ENCODE measurements around the gene BAIAP2L2.

Gene BAIAP2L2

DNA sequence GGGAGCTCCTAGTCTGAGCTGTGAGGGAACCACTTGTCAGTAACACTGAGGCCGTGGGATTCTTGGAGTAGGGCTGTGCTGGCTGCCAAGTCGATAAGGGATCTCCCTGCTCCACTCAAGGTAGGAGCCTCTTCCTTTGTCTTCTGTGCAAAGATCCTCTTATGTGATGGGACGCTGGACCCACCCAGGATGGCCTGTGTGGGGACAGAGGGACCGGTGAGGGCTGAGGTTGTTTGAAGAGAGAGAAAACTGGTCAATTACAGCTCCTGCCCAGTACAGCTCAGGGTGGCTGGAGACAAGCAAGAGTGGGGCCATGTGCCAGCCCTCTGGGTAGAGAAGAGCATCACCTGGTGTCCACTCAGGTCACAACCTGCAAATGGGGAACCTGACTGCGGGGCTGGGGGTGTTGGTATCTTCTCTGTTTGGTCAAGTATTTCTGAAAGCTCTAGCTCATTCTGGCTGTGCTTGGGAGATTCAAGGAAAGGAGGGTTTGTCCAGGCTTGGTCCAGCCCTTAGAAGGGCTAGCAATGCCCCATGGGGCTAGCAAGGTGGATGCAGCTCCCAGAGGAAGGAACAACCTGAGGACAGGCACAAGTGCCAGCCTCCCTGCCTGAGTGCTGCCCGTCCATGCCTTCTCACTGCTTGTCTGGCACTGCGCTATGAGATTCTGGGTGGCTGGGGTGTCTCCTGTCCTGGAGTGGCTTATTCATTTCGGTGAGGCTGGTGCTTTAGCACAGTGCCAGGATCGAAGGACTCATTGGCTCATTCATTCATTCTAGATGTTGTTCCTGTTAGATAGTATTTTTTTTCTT is 27.6 kb upstream of the BAIAP2L2 start:
- Histone ChIP-seq H3K4me3 (ENCODE audit: low read length) (no peak overlapping the region), H3K9ac (ENCODE audit: low read length) (no peak overlapping the region), H3K4me1 (ENCODE audit: control insufficient read depth, insufficient read depth, low read length) (no peaks in the 10 kb centered on the region), H3K27me3 (ENCODE audit: control insufficient read depth, insufficient read depth, low read length) (no peaks in the 10 kb centered on the region), H3K36me3 (ENCODE audit: control insufficient read depth, insufficient read depth, low read length) (peaks cover 1% of the 10 kb centered on the region), H3K27ac (ENCODE audit: low read depth, low read length) (no peak overlapping the region)

DNA sequence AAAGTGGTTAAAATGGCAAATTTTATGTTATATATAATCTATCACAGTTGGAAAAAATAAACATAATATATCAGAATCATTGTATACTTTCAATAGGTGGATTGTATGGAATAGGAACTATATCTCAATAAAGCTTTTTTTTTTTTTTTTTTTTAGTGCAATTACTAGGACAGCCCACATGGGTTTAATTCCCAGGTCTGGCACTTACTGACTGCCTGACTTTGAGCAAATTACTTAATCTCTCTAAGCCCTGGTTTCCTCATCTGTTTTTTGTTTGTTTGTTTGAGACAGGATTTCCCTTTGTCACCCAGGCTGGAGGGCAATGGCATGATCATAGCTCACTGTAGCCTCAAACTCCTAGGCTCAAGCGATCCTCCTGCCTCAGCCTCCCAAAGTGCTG is 26.1 kb upstream of the BAIAP2L2 start:
- H3K9ac ChIP-seq (ENCODE audit: low read length), result no peak overlapping the region
- no peaks in the 10 kb centered on the region for H3K4me1 ChIP-seq (ENCODE audit: control insufficient read depth, insufficient read depth, low read length)
- no peak overlapping the region for H3K27ac ChIP-seq (ENCODE audit: low read depth, low read length)
- H3K27me3 ChIP-seq (ENCODE audit: control insufficient read depth, insufficient read depth, low read length), result no peaks in the 10 kb centered on the region
- no peak overlapping the region for H3K4me3 ChIP-seq (ENCODE audit: low read length)
- peaks cover 5% of the 10 kb centered on the region for H3K36me3 ChIP-seq (ENCODE audit: control insufficient read depth, insufficient read depth, low read length)

DNA sequence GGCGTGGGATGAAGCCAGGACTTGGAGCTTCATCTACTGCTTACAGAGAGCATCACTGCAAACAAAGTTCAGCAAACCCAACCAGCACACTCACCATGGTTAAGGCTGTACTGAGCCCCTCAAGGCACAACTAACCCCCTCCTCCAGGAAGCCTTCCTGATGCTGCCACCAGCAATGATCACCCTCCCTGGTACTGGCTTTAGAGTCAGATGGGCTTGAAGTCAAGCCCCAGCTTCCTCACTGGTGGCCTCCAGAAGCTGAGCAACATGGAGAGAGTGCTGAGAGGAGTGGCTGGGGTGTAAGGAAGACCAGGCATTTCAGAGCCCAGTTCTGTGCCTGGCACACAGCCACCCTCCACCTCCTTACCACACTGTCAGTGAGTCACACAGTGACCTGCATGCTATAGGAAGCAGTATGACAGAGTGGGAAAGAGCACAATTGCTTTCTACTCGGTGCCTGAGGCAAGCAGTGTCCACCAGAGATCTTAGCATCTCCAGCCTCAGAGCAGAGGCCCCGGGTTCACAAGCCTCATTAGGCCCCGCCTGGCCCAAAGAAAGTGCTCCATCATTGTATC is 24.7 kb upstream of the BAIAP2L2 start:
- H3K27ac ChIP-seq (ENCODE audit: low read depth, low read length), result no peak overlapping the region
- H3K4me3 ChIP-seq (ENCODE audit: low read length), result no peak overlapping the region
- no peaks in the 10 kb centered on the region for H3K27me3 ChIP-seq (ENCODE audit: control insufficient read depth, insufficient read depth, low read length)
- no peaks in the 10 kb centered on the region for H3K4me1 ChIP-seq (ENCODE audit: control insufficient read depth, insufficient read depth, low read length)
- no peak overlapping the region for H3K9ac ChIP-seq (ENCODE audit: low read length)
- H3K36me3 ChIP-seq (ENCODE audit: control insufficient read depth, insufficient read depth, low read length), result peaks cover 5% of the 10 kb centered on the region

DNA sequence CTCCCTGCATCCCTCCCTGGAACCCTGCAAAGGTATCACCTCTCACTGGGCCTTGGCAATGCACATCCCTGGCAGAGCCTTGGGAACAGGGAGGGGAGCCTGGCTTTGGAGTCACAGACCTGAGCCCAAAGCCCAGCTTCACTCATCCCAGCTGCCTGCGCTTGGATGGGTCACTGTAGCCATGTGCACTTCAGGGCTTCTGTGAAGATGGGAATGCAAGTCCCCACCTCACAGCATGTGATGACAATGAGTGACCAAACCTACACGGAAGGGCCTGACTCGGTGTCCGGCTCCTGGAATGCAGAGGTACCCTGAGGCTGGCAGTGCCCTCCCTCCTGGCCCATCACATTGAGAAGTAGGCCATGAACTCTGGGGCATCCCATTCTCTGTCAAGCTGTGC is 22.8 kb upstream of the BAIAP2L2 start:
- no peaks in the 10 kb centered on the region for H3K27me3 ChIP-seq (ENCODE audit: control insufficient read depth, insufficient read depth, low read length)
- H3K36me3 ChIP-seq (ENCODE audit: control insufficient read depth, insufficient read depth, low read length), result peaks cover 5% of the 10 kb centered on the region

DNA sequence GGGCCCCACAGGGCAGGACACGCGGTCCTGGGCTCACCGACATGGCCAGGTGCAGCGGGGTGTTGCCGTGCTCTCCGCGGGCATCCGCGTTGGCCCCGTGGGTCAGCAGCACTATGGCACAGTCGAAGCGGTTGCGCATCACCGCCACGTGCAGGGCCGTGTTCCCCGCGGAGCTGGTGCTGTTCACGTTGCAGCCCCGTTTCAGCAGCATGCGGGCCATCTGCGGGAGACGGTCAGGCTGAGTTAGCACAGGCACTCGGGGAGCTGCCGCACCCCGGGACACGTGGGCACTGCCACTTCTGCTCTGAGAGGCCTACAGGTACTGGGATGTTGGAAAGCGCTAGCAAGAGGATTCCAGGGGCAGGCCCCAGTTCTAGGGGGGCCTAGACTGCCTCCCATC is 22.3 kb upstream of the BAIAP2L2 start:
- no peak overlapping the region for H3K9ac ChIP-seq (ENCODE audit: low read length)
- H3K27ac ChIP-seq (ENCODE audit: low read depth, low read length), result no peak overlapping the region
- H3K36me3 ChIP-seq (ENCODE audit: control insufficient read depth, insufficient read depth, low read length), result peaks cover 5% of the 10 kb centered on the region
- H3K4me1 ChIP-seq (ENCODE audit: control insufficient read depth, insufficient read depth, low read length), result no peaks in the 10 kb centered on the region
- H3K27me3 ChIP-seq (ENCODE audit: control insufficient read depth, insufficient read depth, low read length), result no peaks in the 10 kb centered on the region
- no peak overlapping the region for H3K4me3 ChIP-seq (ENCODE audit: low read length)

More for the DNA sequence above, 22.8 kb upstream of the BAIAP2L2 start:
- no peak overlapping the region for H3K4me3 ChIP-seq (ENCODE audit: low read length)
- H3K27ac ChIP-seq (ENCODE audit: low read depth, low read length), result no peak overlapping the region
- H3K4me1 ChIP-seq (ENCODE audit: control insufficient read depth, insufficient read depth, low read length), result no peaks in the 10 kb centered on the region
- no peak overlapping the region for H3K9ac ChIP-seq (ENCODE audit: low read length)

DNA sequence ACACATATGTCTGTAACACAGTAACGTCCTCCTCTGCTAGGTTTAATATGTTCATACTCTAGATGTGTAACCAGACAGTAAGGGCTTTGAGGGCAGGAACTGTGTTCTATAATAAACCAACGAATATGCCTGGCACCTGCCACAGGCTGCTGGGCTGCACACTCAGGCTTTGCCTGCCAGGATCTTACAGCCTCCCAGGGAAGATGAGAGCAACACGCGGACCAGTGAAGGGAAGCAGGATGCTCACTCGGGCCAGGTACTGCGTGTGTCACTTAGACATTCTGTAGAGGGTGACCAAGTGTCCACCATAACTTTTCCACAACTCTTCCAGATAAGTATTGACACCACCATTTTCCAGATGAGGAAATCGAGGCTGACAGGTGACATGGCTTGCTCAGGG is 21.7 kb upstream of the BAIAP2L2 start:
- peaks cover 5% of the 10 kb centered on the region for H3K36me3 ChIP-seq (ENCODE audit: control insufficient read depth, insufficient read depth, low read length)
- no peak overlapping the region for H3K4me3 ChIP-seq (ENCODE audit: low read length)
- no peaks in the 10 kb centered on the region for H3K27me3 ChIP-seq (ENCODE audit: control insufficient read depth, insufficient read depth, low read length)
- no peak overlapping the region for H3K9ac ChIP-seq (ENCODE audit: low read length)
- H3K27ac ChIP-seq (ENCODE audit: low read depth, low read length), result no peak overlapping the region
- no peaks in the 10 kb centered on the region for H3K4me1 ChIP-seq (ENCODE audit: control insufficient read depth, insufficient read depth, low read length)

DNA sequence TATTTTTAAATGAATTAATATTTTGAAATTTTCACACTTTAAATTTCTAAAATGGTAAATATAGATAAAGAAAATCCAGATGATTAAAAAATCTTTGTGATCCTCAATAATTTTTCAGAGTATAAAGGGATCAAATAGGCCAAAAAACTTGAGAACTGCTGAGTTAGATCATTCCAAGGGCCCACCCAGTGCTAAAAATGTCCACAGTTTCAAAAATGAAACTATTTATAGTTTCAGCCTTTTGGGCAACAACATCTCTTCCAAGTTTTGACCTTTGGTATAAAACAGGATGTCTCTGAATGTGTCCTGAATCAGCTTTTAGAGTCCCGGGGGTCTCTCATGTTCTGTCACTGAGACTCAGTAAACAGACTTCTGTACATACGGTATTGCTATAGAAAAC is 20.9 kb upstream of the BAIAP2L2 start:
- Histone ChIP-seq H3K4me3 (ENCODE audit: low read length) (no peak overlapping the region), H3K4me1 (ENCODE audit: control insufficient read depth, insufficient read depth, low read length) (no peaks in the 10 kb centered on the region), H3K27ac (ENCODE audit: low read depth, low read length) (no peak overlapping the region), H3K27me3 (ENCODE audit: control insufficient read depth, insufficient read depth, low read length) (no peaks in the 10 kb centered on the region), H3K36me3 (ENCODE audit: control insufficient read depth, insufficient read depth, low read length) (peaks cover 5% of the 10 kb centered on the region), H3K9ac (ENCODE audit: low read length) (no peak overlapping the region)

DNA sequence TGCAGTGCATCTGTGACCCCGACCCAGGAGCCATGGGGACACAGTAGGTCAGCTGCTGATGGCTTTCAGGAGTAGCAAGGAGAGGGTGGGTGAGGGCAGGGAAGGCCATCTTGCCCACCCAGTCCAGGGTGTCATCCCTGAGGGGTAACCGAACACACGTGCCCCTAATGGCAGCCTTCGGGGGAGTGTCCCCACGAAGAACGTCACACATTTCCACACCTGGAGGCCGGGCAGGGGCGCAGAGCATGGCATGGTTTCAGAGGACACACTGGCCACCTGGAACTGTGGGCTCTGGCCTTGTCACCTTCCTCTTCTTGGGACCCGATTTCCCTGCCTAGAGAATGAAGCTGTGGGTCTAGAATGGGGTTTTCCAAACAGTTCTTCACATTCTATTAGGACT is 19.4 kb upstream of the BAIAP2L2 start:
- H3K4me1 ChIP-seq (ENCODE audit: control insufficient read depth, insufficient read depth, low read length), result no peaks in the 10 kb centered on the region
- H3K27ac ChIP-seq (ENCODE audit: low read depth, low read length), result no peak overlapping the region
- H3K9ac ChIP-seq (ENCODE audit: low read length), result no peak overlapping the region
- no peaks in the 10 kb centered on the region for H3K27me3 ChIP-seq (ENCODE audit: control insufficient read depth, insufficient read depth, low read length)
- no peak overlapping the region for H3K4me3 ChIP-seq (ENCODE audit: low read length)
- peaks cover 5% of the 10 kb centered on the region for H3K36me3 ChIP-seq (ENCODE audit: control insufficient read depth, insufficient read depth, low read length)

DNA sequence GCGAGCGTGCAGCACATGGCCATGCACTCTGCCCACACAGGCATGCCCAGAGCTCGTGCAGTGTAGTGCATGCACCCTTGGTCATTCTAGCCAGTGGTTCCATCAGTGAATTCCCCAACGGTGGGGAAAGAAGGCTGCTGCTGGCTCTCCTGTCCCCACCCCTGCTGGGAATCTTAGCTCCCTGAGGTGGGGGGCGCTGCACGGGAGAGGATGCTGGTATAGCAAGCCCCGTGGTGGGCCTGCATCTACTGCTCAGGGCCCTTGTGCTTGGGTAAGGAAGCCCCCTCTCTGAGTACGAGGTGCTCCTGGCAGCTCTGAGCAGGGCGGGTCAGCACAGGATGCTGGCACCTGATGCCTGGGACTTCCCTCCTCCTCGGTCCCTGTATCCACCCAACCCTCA is 18.5 kb upstream of the BAIAP2L2 start:
- no peak overlapping the region for H3K27ac ChIP-seq (ENCODE audit: low read depth, low read length)
- H3K27me3 ChIP-seq (ENCODE audit: control insufficient read depth, insufficient read depth, low read length), result no peaks in the 10 kb centered on the region
- no peak overlapping the region for H3K9ac ChIP-seq (ENCODE audit: low read length)
- H3K4me3 ChIP-seq (ENCODE audit: low read length), result no peak overlapping the region
- H3K36me3 ChIP-seq (ENCODE audit: control insufficient read depth, insufficient read depth, low read length), result peaks cover 5% of the 10 kb centered on the region
- H3K4me1 ChIP-seq (ENCODE audit: control insufficient read depth, insufficient read depth, low read length), result no peaks in the 10 kb centered on the region

DNA sequence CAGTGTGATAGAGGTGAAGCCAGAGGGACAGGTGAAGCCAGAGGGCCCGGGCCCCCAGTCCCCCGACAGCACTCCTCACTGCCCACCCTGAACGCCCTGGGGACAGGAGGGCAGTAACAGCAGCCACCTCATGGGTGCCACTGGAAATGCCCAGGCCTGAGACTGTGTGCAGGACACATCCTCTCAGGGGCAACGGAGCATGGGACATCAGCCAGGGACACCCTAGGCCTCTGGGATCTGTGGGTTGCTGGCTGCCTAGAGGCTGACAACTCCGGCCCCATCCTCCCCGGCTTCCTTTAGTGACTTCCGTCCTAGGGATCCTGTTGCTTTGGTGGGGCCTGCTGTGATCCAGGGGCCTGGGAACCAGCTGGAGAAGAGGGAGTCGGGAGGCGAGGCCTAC is 17.4 kb upstream of the BAIAP2L2 start:
- Histone ChIP-seq H3K4me3 (ENCODE audit: low read length) (no peak overlapping the region), H3K27me3 (ENCODE audit: control insufficient read depth, insufficient read depth, low read length) (no peaks in the 10 kb centered on the region), H3K4me1 (ENCODE audit: control insufficient read depth, insufficient read depth, low read length) (no peaks in the 10 kb centered on the region), H3K9ac (ENCODE audit: low read length) (no peak overlapping the region), H3K36me3 (ENCODE audit: control insufficient read depth, insufficient read depth, low read length) (peaks cover 5% of the 10 kb centered on the region), H3K27ac (ENCODE audit: low read depth, low read length) (no peak overlapping the region)

DNA sequence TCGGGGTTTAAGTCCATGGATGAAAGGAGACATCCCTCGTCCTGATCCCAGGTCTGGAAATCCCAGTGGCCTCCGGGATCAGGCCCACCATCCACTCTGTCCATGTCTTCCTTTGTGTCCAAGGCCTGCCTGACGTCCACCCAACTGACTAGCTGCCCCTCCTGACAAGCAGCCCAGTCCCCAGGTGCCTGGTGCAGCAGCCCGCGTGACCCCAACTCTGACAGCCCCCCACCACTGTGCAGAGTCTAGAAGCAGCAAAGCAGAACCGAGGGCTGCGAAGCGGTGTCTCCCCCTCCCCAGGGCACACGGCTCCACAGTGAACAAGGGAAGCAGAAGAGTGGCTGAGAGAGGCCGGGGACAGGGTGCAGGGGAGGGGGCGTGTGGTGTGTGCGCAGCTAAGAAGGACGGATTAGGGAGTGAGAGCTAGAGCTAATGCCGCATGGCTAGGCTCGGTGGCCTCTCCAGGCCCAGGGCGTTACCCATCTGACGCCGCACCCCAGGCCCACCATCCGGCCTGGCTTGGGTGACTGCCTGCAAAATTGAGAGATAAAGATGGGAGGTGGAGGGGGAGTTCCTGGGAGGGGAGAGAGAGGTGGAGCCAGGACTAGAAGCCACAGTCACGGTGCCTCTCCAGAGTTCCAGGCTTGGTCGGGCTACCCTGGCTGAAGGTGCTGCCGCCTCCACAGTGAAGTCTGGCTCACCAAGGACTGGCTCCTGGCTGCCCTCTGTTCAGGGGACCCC is 16.6 kb upstream of the BAIAP2L2 start:
- Histone ChIP-seq H3K27me3 (ENCODE audit: control insufficient read depth, insufficient read depth, low read length) (no peaks in the 10 kb centered on the region), H3K36me3 (ENCODE audit: control insufficient read depth, insufficient read depth, low read length) (no peaks in the 10 kb centered on the region), H3K4me1 (ENCODE audit: control insufficient read depth, insufficient read depth, low read length) (no peaks in the 10 kb centered on the region), H3K27ac (ENCODE audit: low read depth, low read length) (no peak overlapping the region), H3K9ac (ENCODE audit: low read length) (no peak overlapping the region), H3K4me3 (ENCODE audit: low read length) (no peak overlapping the region)

DNA sequence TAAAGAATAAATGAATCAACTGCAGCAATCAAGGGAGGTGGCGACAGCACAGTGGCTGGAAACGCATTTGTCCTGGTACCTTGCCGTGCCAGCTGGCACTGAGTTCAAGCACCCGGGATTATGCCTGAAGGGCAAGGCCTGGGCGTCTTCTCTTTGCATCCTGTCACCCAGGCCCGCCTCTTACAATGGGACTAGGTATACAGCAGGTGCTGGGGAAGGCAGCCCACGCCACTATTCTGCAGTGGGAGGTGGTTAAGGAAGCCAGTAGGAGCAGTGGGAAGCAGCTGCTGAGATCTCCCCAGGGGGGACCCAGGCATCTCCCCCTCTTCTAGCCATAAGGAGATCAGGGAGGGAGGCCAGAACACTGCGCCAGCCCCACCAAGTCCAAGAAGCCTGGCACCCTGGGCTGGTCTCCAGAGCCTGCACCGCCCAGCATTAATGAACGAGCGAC is 15.3 kb upstream of the BAIAP2L2 start:
- H3K27ac ChIP-seq (ENCODE audit: low read depth, low read length), result no peak overlapping the region
- no peaks in the 10 kb centered on the region for H3K27me3 ChIP-seq (ENCODE audit: control insufficient read depth, insufficient read depth, low read length)
- H3K4me1 ChIP-seq (ENCODE audit: control insufficient read depth, insufficient read depth, low read length), result no peaks in the 10 kb centered on the region
- no peak overlapping the region for H3K9ac ChIP-seq (ENCODE audit: low read length)
- no peak overlapping the region for H3K4me3 ChIP-seq (ENCODE audit: low read length)
- no peaks in the 10 kb centered on the region for H3K36me3 ChIP-seq (ENCODE audit: control insufficient read depth, insufficient read depth, low read length)
